D341Med (cell line): ENCODE data around the gene PLCB2.
A peak's percentile ranks its signal among the peaks of the same experiment; 100 is the strongest.

Source experiments
- DNase-seq: peaks from one replicate; pipeline ENCODE4 v3.0.0; 2012; ENCODE audit warnings: low spot score

PLCB2 gene

DNA sequence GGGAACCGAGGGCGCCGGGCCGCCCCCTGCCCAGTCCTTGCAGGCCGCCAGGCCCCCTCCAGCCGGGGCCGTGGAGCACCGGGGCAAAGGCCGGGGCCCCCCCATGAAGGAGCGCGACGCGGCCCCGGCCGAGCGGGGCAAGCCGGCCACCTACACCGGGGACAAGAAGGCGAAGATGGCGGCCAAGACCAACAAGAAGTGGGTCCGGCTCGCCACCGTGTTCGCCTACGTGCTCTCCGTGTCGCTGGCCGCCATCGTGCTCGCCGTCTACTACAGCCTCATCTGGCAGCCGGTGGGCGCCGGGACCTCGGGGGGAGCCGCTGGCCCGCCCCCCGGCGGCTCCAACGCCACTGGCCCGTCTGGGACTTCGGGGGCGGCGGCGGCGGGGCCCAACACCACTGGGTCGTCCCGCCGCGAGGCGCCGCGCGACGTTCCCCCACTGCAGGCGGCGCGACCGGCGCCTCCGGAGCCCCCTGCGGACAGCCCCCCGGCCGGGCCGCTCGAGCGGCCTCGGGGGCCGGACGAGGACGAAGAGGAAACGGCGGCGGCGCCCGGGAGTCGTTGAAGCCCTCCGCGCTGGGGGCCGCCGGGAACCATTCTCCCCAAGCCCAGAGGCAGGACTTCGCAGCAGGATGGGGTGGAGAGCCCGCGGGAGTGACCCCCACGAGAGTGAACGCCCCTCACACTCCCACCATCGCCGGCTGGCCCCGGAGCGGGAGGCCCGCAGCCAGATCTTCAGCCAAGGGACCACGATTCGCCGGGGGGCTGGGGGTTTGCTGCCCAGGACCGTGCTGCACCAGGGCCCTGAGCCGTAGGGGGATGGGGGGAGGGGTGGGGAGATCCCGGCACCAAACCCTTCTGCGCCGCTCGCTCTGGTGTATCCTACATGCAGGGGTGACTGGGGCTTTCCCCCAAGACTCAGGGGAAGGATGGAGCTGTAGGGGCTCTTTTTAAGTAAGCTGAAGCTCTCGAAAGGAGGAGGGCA lies 16.5 kb upstream of the PLCB2 start:
- DNase-seq, result peak; percentile 55

DNA sequence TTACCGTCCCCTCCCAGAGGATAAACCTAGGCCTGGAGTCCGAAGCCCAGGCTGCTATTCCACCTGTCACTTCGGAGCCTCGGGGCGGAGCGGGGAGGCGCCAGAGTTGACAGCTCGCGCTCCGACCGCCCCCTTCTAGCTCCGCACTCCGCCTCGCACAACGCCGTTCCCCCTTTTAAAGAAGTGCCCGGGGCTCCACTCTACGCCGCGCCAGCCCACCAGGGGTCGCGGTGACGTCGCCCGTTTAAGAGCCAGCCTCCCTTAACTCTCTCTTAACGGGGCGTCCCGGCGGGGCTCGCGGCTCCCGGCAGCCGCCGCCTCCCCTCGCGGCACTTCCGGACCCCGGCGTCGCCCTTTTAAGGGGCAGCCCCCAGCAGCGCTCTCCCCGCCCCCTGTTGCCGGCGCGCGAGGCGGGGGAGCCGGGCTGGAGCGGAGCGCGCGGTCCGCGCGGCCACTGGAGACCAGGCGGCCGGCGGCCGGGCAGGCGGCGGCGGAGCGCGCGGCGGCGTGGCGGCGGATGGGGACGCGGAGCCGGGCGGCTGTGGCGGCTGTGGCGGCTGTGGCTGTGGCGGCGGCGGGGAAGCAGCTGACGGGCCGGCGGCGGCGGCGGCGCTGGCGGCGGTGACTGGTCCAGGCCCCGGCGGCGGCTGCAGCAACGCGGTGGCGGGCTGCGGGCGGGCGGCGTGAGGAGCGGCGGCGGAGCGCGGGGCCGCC lies 15.7 kb upstream of the PLCB2 start, which contains the start of gene INAFM2:
INAFM2 (plus strand) TSS at position 454 of the 714 bp plus-strand sequence. CDS start 364 bp downstream, outside the sequence.
- DNase-seq, result peak; percentile 98

DNA sequence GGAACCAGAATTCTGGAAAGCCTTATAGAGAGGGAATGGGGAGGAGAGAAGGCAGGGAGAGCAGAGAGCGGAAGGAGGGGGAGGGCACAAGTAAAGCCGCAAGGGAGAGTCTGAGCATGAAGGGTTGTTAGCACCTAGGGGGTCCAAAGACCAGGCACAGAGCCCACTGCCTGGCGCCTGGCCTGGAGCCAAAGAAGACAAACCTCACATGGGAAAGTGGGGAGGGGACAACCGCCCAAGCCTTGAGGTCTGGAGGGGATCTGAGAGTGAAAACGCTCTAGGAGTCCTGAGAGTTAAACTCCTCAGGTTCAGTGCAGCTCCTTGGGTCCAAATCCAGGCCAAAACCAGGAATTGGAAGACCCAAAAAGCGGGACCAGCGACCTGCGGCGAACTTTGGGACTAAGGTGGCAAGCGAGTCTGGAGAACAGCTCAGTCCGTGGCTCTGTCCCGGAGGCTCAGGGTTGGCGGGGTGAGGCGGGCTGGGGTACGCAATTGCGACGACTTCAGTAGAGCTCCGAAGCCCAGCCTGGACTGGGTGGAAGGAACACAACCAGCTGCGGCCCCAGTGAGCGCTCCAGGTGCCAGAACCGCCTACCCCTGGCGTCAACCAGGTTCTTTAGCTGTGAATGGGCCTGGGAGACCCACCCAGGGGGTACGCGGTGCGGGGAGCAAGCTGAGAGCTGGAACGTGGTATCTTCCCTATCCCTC lies 14.9 kb upstream of the PLCB2 start:
- DNase-seq, result no peak

DNA sequence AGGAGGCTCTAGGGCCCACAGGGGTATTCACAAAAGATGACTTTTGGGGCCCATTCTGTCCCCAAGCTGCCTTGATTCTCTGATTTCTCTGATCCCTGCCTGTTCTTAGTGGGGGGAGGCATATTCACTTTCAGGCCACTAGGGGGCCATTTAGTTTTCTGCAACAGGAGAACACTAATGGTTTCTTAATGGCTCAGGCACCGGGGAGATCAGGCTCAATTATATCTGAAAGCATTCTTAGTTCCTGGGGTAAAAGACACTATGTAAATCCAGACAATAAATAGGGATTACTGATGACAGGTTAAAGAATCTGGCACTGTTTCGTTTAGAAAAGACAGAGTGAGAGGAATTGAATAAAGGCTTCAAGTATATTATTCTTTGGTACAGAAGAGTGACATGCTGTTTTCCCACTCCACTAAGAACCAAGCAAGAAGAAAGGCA lies 13.2 kb upstream of the PLCB2 start:
- peak; percentile 73 for DNase-seq

DNA sequence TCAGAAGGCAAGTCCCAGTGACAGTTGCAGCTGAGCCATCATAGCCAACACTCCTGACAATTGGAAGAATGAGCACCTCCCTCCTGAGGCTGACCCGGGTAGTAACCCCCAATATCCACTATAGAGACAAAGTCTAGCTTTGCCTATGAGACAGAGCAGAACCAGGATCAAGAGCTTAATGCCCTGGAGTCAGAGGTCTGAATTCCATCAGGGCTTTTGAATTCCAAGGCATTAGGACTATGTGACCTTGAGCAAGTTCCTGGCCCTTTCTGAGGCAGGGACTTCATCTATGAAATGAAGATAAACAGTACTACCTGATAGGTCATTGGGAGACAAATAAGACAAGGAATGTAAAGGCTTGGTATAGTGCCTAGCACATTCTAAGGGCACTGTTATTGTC lies 12.7 kb upstream of the PLCB2 start:
- DNase-seq, result no peak

DNA sequence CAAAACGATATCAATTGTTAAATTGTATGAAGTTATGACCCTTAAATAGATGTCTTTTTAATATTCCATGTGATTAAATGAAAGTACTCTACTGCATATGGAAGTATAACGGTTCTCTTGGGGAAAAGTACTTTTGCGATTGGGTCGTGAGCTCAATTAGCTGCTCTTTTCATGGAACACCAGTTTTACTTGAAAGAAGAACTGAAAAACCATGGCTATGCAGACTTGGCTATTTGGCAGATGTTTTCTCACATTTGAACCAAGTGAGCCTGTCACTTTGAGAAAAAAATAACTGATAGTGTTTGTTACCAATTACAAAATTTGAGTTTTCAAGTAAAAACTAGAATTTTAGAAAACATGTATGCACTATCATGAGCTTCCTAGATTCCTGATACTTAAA lies 9.8 kb upstream of the PLCB2 start:
- no peak for DNase-seq

DNA sequence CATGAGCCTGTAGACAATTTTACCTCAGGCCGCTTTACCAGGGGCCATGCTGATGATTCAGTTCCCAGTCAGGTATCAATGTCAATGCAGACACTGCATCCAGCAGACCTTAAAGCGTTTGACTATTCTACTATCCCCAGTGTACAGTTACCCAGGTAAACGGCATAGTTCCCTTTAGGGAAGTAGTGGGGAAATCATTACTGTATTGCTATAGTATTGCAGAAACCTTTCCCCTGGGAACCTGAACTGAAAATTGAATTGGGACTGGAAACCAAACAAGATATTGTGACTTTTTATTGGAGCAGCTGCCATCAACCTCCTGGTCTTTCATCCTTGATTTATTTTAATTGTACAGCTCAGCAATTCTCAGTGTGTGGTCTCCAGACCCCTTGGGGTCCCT lies 9.2 kb upstream of the PLCB2 start:
- no peak for DNase-seq

DNA sequence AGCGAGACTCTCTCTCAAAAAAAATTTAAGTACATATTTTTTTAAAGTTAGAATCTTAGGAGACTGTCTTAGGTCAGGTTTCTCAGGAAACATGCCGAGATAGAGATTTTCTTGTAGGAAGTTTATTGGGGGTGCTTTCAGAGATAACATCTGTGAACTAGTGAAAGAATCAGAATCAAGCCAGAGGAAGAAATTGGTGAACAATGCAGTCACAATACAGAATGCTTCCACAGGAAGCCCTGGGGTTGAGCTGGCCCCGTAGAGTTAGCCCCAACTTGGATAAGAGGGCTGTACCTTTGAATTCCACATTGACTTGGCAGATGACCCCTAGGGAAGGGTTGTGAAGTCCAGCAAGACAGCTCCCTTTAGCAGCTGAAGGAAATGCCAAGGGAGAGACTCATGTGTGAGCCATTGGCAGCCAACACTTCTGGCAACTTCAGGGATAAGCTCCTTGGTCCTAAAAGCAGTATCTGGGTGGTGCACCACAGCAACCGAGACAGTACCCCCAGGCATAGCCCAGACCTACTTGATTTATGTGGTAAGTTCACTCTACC lies 7.1 kb upstream of the PLCB2 start:
- no peak for DNase-seq

DNA sequence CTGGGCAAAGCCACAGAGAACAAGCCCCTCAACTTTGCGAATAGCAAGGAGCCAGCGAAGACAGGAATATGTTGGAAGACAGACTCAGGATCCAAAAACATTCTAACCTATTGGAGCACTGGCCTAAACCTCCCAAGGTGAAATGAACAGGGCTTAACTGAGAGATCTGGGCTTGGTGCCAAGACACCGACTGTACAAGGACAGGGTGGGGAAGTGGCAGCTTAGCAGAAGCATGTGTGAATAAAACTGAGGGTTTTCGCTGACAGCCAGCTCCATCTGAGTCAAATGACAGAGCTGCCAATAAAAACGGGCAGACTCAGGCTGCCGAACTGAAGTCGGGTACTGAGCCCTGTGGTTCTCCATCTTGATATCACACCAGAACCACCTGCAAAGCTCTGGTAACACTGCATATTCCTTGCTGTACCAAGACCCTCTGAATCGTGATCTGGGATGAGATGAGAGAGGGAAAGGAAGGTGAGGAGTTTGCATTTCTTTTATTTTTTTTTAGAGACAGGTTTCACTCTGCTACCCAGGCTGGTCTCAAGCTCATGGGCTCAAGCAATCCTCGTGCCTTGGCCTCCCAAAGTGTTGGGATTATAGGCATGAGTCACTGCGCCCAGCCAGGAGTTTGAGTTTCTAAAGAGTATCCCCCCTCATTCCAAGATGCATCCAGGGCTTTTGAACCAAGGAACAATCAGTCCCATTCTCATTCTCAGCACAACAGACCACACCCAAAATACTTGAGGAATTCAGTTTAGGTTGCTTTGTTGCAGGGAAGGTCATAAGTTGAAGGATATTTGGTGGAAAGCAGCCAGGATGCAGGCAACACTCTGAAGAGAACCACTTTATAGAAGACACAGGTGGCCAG lies 6.0 kb upstream of the PLCB2 start:
- DNase-seq, result peak; percentile 78

DNA sequence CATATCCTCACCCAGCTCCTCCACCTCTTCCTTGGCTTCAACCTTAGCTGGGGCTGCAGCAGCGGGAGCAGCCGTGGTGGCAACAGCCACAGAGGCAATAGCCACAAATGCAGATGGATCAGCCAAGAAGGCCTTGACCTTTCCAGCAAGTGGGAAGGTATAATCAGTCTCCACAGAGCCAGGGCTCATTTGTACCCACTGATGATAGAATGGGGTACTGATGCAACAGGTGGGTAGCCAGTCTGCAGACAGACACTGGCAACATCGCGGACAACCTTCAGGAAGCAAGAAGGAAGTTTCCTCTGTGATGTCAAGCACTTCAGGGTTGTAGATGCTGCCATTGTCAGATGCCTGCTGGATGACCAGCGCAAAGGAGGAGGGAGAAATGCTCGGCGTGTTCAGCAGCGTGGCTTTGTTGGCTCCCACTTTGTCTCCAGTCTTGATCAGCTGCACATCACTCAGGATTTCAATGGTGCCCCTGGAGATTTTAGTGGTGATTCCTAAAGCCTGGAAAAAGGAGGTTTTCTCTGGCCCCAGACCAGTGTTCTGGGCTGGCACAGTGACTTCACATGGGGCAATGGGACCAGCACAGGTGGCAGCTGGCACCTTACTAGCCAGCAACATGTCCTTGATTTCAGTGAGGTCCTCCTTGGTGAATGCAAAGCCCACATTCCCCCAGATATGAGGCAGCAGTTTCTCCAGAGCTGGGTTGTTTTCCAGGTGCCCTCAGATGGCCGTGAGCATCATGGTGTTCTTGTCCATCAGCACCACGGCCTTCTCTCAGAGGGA lies 4.8 kb upstream of the PLCB2 start:
- no peak for DNase-seq

DNA sequence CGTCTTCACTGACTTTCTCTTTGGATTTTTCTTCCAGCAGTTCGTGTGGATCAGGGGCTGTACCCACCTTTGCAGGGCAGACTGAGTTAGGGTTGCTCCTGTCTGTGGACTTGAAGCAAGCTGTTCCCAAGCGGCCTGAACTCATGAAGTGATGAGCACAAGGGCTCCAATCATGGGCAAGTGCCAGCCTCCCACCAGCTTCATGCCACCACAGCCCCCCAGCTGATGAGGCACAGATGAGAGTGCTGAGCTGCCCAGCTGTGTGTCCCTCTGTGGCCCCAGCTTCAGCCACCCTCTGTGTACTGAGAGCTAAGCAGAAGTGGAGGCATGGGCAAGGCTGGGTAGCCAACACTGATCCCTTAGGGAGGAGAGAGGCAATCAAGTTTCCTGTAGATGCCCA lies 3.3 kb upstream of the PLCB2 start:
- DNase-seq, result no peak

DNA sequence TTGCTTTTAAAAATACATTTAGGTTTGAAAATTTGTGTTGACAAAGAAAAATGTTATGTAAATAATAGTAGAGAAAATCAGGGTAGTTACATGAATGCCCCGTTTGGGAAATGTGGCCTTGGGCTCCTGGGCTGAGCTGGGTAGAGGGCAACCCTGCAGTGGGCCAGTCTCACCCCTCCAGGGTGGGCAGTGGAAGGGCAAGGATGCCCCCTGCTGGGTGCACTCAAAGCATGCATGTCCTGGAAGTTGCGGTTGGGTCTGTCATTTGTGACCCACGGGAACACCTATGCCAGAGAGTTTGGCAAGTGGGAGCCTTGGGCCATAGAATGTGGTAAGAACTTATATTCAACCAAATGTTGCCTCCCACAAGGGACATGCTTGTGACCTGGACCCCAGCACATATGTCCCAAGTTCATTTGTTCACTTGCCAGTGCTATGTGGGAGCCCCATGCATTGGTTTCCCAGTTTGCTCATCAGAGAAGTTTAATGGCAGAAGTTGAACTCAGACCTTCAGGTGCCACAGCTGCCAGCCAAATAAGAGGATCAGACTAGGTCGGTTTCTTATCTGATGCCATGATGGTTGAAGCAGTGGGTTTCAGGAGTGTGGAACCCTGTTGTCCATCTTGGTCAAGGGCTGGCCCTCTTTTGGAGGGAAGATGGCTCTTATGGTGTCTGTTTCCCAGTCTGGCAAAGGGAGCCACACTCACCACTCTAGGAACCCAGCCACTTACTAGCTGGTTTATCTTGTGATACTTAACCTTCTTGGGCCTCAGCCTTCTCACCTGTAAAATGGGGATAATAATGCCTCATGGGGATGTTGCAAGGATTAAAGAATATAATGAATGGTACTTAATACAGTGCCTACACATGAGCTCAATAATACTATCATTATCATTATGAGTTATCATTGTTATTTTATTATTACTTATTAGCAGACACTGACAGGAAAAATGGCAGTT lies 2.5 kb upstream of the PLCB2 start:
- DNase-seq, result peak; percentile 85

DNA sequence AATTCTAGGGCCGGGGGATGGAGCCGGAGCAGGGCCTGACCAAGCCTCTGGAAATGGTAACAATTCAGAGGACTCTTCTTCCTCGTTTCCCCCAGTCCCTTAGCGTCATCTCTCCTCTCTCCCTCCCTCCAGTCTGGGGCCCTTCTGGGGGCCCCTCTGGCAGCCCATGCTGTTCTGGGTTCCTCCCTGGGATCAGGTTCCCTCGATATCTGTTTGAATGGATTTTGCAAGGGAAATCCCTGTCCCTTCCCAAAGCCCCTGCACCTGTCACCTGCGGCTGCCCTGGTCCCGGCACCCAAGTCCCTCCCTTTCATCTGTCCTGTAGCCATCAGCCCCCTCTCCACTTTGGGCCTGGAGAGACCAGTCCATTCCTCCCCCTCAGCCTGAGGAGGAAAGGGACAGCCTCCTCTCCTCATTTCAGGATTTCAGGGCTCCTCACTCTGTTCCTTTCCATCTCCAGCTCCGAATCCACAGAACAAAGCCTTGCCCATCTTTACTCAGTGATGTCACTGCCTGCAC lies 1.7 kb upstream of the PLCB2 start:
- DNase-seq, result no peak

DNA sequence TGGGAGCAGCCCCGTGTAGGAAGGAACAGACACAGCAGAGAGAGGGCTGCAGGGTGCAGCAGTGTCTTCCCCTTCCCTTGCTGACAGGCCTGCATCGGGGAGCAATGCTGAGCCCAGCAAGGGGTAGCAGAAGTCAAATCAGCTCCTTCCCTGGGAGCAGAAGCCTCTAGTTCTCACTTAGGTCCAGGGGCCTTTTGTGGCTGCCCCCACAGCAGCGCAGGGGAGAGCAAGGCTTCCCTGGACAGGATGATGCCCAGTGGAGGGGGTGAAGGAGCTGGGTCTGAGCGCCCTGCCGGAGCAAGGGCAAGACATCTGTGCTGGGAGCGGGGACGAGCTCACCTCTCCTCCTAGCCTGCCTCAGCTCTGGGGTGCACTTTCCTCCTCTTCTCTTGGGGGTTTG lies 827 bp downstream of the PLCB2 start:
- no peak for DNase-seq

DNA sequence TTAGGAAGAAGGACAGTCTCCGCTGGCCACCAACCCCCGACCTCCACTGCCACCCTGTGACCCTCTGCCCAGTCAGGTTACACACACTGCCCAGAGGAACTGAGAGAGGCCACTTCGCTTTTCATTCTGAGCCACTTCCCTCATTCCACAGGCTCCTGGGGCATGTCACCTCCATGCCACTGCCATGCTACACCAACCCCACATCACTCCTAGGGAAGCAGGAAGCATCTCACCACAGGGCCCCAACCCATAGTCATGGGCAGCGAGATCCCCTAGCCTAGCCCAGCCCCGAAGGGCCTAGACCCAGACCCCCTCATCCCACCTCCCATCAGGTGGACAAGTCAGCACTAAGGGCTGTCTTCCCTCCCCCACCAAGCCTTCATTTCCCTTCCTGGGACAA lies 1.4 kb downstream of the PLCB2 start:
- no peak for DNase-seq

DNA sequence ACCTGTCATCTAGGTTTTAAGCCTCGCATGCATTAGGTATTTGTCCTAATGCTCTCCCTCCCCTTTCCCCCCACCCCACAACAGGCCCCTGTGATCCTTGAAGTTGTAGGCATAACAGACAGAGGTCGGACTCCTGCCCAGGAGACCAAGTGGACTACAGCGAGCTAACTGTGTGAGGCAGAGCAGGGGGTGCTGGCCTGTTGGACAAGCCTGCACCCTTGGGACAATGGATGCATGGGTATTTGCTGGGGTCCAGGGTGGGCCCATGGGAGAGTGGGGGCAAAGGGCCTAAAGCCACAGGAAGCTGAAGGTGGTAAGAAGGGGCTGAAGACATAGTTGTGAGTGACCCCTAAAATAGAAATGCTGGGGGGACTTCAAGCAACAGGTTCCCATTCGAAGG lies 2.5 kb downstream of the PLCB2 start:
- DNase-seq, result no peak

DNA sequence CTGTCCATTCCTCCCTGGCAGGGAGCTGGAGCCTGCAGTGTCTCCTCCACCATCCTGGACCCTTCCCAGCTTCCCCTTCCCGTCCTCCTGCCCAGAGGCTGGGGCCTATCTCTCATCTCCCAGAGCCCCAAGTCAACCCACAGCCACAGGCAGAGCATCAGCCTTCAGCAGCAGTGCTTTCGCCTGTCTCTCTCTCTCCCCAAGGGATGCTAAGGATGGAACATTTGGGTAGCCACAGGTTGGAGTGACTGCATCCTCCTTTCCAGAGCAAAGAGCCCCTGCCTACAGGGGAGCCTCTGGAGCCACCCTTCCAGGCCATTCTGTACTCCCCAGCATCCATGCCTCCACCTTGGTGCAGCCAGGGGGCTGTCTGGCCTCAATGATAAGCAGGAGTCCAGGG lies 4.2 kb downstream of the PLCB2 start:
- no peak for DNase-seq

DNA sequence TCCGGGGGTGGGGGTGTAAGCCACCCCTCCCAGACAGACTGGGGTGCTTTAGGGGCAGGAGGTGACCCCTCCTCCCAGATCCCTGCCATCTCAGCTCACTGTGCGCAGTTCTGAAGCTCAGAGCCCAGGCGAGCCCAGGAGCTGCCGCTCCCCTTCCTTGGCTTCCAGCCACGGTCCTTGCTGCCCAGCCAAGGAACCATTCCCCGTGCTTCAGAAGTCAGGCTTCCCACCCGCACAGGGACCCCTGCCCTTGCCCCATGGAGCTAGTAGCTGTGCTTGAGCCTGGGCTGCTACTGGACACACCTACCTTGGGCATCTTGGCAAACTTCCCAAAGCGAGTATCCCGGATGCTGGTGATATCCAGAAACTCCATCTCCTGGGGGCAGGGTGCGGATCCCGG lies 4.8 kb downstream of the PLCB2 start:
- DNase-seq, result no peak
